Prostate gland (tissue), 2 donors: ENCODE results near the gene ZNF322.

Experiments
- CTCF ChIP-seq, 4 experiments: fragments of 200-600 bp in 2 of 4; fragments of 450-650 bp in 2 of 4; sonication (generic) in 2 of 4; IDR thresholded peaks; 1 replicate in 3 of 4; 2 replicates in 1 of 4; pipeline ENCODE4 v1.5.1; 2016 to 2019; ENCODE audit warnings: antibody characterized with exemption in 4 of 4, mild to moderate bottlenecking in 2 of 4, moderate library complexity in 2 of 4
- POLR2A ChIP-seq: fragments of 450-650 bp; IDR thresholded peaks from one replicate; pipeline ENCODE4 v1.6.1; 2016; ENCODE audit warnings: antibody characterized with exemption, mild to moderate bottlenecking
- POLR2AphosphoS5 ChIP-seq: sonication (generic); formaldehyde crosslinking; IDR thresholded peaks from one replicate; pipeline ENCODE4 v1.6.1; 2017; ENCODE audit warnings: antibody characterized with exemption

- TF ChIP-seq CTCF (IDR thresholded peaks at IDR 0.05): peak in 1 of 4 experiments; percentile 21
- TF ChIP-seq POLR2A: peak; percentile 59
- TF ChIP-seq POLR2AphosphoS5: peak; percentile 100
Measured at GRCh38 chr6:26596579-26597388, 62.8 kb downstream of the ZNF322 start, which contains the start of gene ABT1.
